WTC11 (cell line): ENCODE results near the gene XPR1. TPM values are rescaled to one million over a fixed set of nuclear protein-coding genes. Genes with fewer than 3 reads are reported as not detected.

ENCODE experiments used
- ATAC-seq: fragments of 200-7000 bp; cut with Tn5 transposase; 2 replicates; pipeline ENCODE4 v1.10.0; 2021; ENCODE audit warnings: mild to moderate bottlenecking, moderate library complexity
- CTCF ChIA-PET: fragments of 300-600 bp; sonication (Branson Sonifier 250); formaldehyde crosslinking; loops from one replicate; lab custom pipeline; 2021; ENCODE audit warnings: antibody characterized with exemption; lab: Charles Lee
- POLR2A ChIA-PET: fragments of 350-600 bp; sonication (Branson Sonifier 250); formaldehyde crosslinking; loops from one replicate; lab custom pipeline; 2021; ENCODE audit warnings: antibody characterized with exemption; lab: Charles Lee
- DNase-seq: peaks from one replicate; pipeline ENCODE4 v3.0.0; 2021; ENCODE audit warnings: low spot score
- H3K27ac Mint-ChIP-seq: 2 replicates; pipeline ENCODE4 v1.8.0; 2021; ENCODE audit warnings: mixed read lengths
- H3K27me3 Mint-ChIP-seq: 2 replicates; pipeline ENCODE4 v1.8.0; 2021; ENCODE audit warnings: low read depth, mild to moderate bottlenecking, moderate library complexity, mixed read lengths
- H3K36me3 Mint-ChIP-seq: 2 replicates; pipeline ENCODE4 v1.8.0; 2021; ENCODE audit warnings: mixed read lengths
- H3K4me1 Mint-ChIP-seq: 2 replicates; pipeline ENCODE4 v1.8.0; 2022; ENCODE audit warnings: mixed read lengths
- H3K4me3 Mint-ChIP-seq: 2 replicates; pipeline ENCODE4 v1.8.0; 2021; ENCODE audit warnings: mild to moderate bottlenecking, moderate library complexity, mixed read lengths
- H3K9me3 Mint-ChIP-seq: 2 replicates; pipeline ENCODE4 v1.8.0; 2021; ENCODE audit warnings: mixed read lengths
- CREB1 ChIP-seq: sonication (generic); formaldehyde crosslinking; IDR thresholded peaks from 2 replicates; pipeline ENCODE4 v1.8.0; 2023; ENCODE audit warnings: mild to moderate bottlenecking, missing genetic modification reagents
- ETV6 ChIP-seq: sonication (generic); formaldehyde crosslinking; IDR thresholded peaks from 2 replicates; pipeline ENCODE4 v1.8.1; 2022; ENCODE audit warnings: mild to moderate bottlenecking, missing genetic modification reagents
- GABPB1 ChIP-seq: sonication (generic); formaldehyde crosslinking; IDR thresholded peaks from 2 replicates; pipeline ENCODE4 v1.8.1; 2023; ENCODE audit warnings: mild to moderate bottlenecking, missing genetic modification reagents
- IRF2 ChIP-seq: sonication (generic); formaldehyde crosslinking; IDR thresholded peaks from 2 replicates; pipeline ENCODE4 v1.8.0; 2022; ENCODE audit warnings: low read depth, missing genetic modification reagents, borderline replicate concordance
- JAZF1 ChIP-seq: fragments of 250-450 bp; sonication (Bioruptor Pico); IDR thresholded peaks from 2 replicates; pipeline ENCODE4 v1.9.0; 2021; ENCODE audit warnings: moderate library complexity, mild to moderate bottlenecking, inconsistent platforms
- SOX15 ChIP-seq: fragments of 250-450 bp; sonication (Bioruptor Pico); IDR thresholded peaks from 2 replicates; pipeline ENCODE4 v1.9.0; 2021; ENCODE audit warnings: mild to moderate bottlenecking
- TEAD4 ChIP-seq: sonication (generic); formaldehyde crosslinking; IDR thresholded peaks from 2 replicates; pipeline ENCODE4 v1.8.0; 2022; ENCODE audit warnings: mild to moderate bottlenecking, missing genetic modification reagents
- TP53 ChIP-seq: sonication (generic); formaldehyde crosslinking; IDR thresholded peaks from 2 replicates; pipeline ENCODE4 v1.8.1; 2023; ENCODE audit warnings: mild to moderate bottlenecking, missing genetic modification reagents
- ZNF396 ChIP-seq: fragments of 250-450 bp; sonication (Bioruptor Pico); IDR thresholded peaks from 2 replicates; pipeline ENCODE4 v1.8.0; 2021; ENCODE audit warnings: mild to moderate bottlenecking, moderate library complexity, borderline replicate concordance
- total RNA-seq: library from RNA; stranded (reverse); gene quantifications from 3 replicates; pipeline ENCODE4 v1.2.3, GENCODE V29; 2021
- TF ChIP-seq, protein P1 (sequence below): sonication (generic); formaldehyde crosslinking; IDR thresholded peaks from 2 replicates; pipeline ENCODE4 v1.8.0; 2023; ENCODE audit warnings: missing genetic modification reagents
- TF ChIP-seq, protein P2 (sequence below): fragments of 250-450 bp; sonication (Bioruptor Pico); IDR thresholded peaks from 2 replicates; pipeline ENCODE4 v1.9.0; 2021; ENCODE audit warnings: mild to moderate bottlenecking, borderline replicate concordance
- TF ChIP-seq, protein P3 (sequence below): sonication (generic); formaldehyde crosslinking; IDR thresholded peaks from 2 replicates; pipeline ENCODE4 v1.8.1; 2023; ENCODE audit warnings: mild to moderate bottlenecking, missing genetic modification reagents, borderline replicate concordance
- TF ChIP-seq, protein P4 (sequence below): sonication (generic); formaldehyde crosslinking; IDR thresholded peaks from 2 replicates; pipeline ENCODE4 v1.8.0; 2023; ENCODE audit warnings: missing genetic modification reagents, mild to moderate bottlenecking, borderline replicate concordance
- TF ChIP-seq, protein P5 (sequence below): sonication (generic); formaldehyde crosslinking; IDR thresholded peaks from 2 replicates; pipeline ENCODE4 v1.8.0; 2022; ENCODE audit warnings: mild to moderate bottlenecking, missing genetic modification reagents
- TF ChIP-seq, protein P6 (sequence below): sonication (generic); formaldehyde crosslinking; IDR thresholded peaks from 2 replicates; pipeline ENCODE4 v1.8.1; 2022; ENCODE audit warnings: mild to moderate bottlenecking, missing genetic modification reagents, moderate library complexity, borderline replicate concordance

The XPR1 gene
- total RNA-seq, 1 experiment from 2014 or later = 34.6 TPM

DNA sequence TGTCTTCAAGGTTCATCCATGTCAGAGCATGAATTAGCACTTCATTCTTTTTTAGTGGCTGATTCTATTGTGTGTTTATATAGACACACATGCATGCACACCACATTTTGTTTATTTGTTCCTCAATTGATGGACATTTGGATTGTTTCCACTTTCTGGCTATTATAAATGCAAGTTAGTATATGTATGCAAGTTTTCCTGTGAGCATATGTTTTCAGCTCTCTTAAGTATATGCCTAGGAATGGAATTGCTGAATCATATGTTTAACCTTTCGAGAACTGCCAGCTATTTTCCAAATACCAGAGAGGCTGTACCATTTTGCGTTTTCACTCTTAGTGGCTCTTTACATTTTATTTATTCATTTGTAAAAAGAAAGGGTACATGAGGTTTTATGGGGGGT, 171.0 kb downstream of the XPR1 start (continued):
- TF ChIP-seq GABPB1 (CRISPR knock-in tag) (no peak), ZNF396 (CRISPR knock-in tag) (no peak), JAZF1 (no peak)
- TF ChIP-seq, protein P1, sequence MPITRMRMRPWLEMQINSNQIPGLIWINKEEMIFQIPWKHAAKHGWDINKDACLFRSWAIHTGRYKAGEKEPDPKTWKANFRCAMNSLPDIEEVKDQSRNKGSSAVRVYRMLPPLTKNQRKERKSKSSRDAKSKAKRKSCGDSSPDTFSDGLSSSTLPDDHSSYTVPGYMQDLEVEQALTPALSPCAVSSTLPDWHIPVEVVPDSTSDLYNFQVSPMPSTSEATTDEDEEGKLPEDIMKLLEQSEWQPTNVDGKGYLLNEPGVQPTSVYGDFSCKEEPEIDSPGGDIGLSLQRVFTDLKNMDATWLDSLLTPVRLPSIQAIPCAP = no peak
- TF ChIP-seq, protein P2, sequence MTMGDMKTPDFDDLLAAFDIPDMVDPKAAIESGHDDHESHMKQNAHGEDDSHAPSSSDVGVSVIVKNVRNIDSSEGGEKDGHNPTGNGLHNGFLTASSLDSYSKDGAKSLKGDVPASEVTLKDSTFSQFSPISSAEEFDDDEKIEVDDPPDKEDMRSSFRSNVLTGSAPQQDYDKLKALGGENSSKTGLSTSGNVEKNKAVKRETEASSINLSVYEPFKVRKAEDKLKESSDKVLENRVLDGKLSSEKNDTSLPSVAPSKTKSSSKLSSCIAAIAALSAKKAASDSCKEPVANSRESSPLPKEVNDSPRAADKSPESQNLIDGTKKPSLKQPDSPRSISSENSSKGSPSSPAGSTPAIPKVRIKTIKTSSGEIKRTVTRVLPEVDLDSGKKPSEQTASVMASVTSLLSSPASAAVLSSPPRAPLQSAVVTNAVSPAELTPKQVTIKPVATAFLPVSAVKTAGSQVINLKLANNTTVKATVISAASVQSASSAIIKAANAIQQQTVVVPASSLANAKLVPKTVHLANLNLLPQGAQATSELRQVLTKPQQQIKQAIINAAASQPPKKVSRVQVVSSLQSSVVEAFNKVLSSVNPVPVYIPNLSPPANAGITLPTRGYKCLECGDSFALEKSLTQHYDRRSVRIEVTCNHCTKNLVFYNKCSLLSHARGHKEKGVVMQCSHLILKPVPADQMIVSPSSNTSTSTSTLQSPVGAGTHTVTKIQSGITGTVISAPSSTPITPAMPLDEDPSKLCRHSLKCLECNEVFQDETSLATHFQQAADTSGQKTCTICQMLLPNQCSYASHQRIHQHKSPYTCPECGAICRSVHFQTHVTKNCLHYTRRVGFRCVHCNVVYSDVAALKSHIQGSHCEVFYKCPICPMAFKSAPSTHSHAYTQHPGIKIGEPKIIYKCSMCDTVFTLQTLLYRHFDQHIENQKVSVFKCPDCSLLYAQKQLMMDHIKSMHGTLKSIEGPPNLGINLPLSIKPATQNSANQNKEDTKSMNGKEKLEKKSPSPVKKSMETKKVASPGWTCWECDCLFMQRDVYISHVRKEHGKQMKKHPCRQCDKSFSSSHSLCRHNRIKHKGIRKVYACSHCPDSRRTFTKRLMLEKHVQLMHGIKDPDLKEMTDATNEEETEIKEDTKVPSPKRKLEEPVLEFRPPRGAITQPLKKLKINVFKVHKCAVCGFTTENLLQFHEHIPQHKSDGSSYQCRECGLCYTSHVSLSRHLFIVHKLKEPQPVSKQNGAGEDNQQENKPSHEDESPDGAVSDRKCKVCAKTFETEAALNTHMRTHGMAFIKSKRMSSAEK (CRISPR knock-in tag) = no peak
- TF ChIP-seq, protein P3, sequence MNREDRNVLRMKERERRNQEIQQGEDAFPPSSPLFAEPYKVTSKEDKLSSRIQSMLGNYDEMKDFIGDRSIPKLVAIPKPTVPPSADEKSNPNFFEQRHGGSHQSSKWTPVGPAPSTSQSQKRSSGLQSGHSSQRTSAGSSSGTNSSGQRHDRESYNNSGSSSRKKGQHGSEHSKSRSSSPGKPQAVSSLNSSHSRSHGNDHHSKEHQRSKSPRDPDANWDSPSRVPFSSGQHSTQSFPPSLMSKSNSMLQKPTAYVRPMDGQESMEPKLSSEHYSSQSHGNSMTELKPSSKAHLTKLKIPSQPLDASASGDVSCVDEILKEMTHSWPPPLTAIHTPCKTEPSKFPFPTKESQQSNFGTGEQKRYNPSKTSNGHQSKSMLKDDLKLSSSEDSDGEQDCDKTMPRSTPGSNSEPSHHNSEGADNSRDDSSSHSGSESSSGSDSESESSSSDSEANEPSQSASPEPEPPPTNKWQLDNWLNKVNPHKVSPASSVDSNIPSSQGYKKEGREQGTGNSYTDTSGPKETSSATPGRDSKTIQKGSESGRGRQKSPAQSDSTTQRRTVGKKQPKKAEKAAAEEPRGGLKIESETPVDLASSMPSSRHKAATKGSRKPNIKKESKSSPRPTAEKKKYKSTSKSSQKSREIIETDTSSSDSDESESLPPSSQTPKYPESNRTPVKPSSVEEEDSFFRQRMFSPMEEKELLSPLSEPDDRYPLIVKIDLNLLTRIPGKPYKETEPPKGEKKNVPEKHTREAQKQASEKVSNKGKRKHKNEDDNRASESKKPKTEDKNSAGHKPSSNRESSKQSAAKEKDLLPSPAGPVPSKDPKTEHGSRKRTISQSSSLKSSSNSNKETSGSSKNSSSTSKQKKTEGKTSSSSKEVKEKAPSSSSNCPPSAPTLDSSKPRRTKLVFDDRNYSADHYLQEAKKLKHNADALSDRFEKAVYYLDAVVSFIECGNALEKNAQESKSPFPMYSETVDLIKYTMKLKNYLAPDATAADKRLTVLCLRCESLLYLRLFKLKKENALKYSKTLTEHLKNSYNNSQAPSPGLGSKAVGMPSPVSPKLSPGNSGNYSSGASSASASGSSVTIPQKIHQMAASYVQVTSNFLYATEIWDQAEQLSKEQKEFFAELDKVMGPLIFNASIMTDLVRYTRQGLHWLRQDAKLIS = no peak

DNA sequence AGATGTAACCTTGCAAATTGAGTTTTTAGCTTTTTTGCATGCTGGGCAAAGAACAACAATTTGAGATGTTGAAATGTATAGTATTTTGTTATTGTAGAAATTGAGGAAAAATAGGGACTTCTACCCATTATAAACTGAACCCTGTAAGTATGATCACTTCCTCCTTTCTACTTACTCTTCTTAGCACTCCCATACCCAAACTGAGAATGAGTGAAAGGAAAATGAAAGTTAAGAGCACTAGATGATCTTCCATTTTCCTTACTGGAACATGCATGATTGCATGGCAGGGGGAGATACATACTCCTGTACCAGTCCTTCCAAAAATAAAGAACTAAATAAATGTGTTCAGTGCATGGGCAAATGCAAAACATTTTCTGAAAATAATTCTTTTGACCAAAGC, 173.5 kb downstream of the XPR1 start:
- no peaks in the 10 kb centered on the region for H3K27me3 Mint-ChIP-seq
- H3K4me3 Mint-ChIP-seq = no peak overlapping the region
- no peak for DNase-seq
- POLR2A ChIA-PET = interaction anchor here (0.6 kb wide), 1 partner anchor 218 kb away, joined by 7 read pairs; no protein-coding TSS in a partner anchor
- peaks cover 5% of the 10 kb centered on the region; the same call in 1 of the 2 replicates for H3K4me1 Mint-ChIP-seq
- CTCF ChIA-PET = no interaction called here
- peaks cover 11% of the 10 kb centered on the region for H3K9me3 Mint-ChIP-seq
- no peak for ATAC-seq
- H3K36me3 Mint-ChIP-seq = peaks cover 15% of the 10 kb centered on the region
- no peak overlapping the region for H3K27ac Mint-ChIP-seq
- TF ChIP-seq SOX15 (CRISPR knock-in tag) (no peak), TEAD4 (no peak), IRF2 (no peak), ETV6 (CRISPR knock-in tag) (no peak), TP53 (CRISPR knock-in tag) (no peak), CREB1 (CRISPR knock-in tag) (no peak)
- TF ChIP-seq, protein P2 (CRISPR knock-in tag) = no peak
- TF ChIP-seq, protein P4, sequence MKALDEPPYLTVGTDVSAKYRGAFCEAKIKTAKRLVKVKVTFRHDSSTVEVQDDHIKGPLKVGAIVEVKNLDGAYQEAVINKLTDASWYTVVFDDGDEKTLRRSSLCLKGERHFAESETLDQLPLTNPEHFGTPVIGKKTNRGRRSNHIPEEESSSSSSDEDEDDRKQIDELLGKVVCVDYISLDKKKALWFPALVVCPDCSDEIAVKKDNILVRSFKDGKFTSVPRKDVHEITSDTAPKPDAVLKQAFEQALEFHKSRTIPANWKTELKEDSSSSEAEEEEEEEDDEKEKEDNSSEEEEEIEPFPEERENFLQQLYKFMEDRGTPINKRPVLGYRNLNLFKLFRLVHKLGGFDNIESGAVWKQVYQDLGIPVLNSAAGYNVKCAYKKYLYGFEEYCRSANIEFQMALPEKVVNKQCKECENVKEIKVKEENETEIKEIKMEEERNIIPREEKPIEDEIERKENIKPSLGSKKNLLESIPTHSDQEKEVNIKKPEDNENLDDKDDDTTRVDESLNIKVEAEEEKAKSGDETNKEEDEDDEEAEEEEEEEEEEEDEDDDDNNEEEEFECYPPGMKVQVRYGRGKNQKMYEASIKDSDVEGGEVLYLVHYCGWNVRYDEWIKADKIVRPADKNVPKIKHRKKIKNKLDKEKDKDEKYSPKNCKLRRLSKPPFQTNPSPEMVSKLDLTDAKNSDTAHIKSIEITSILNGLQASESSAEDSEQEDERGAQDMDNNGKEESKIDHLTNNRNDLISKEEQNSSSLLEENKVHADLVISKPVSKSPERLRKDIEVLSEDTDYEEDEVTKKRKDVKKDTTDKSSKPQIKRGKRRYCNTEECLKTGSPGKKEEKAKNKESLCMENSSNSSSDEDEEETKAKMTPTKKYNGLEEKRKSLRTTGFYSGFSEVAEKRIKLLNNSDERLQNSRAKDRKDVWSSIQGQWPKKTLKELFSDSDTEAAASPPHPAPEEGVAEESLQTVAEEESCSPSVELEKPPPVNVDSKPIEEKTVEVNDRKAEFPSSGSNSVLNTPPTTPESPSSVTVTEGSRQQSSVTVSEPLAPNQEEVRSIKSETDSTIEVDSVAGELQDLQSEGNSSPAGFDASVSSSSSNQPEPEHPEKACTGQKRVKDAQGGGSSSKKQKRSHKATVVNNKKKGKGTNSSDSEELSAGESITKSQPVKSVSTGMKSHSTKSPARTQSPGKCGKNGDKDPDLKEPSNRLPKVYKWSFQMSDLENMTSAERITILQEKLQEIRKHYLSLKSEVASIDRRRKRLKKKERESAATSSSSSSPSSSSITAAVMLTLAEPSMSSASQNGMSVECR = no peak
- TF ChIP-seq, protein P5, sequence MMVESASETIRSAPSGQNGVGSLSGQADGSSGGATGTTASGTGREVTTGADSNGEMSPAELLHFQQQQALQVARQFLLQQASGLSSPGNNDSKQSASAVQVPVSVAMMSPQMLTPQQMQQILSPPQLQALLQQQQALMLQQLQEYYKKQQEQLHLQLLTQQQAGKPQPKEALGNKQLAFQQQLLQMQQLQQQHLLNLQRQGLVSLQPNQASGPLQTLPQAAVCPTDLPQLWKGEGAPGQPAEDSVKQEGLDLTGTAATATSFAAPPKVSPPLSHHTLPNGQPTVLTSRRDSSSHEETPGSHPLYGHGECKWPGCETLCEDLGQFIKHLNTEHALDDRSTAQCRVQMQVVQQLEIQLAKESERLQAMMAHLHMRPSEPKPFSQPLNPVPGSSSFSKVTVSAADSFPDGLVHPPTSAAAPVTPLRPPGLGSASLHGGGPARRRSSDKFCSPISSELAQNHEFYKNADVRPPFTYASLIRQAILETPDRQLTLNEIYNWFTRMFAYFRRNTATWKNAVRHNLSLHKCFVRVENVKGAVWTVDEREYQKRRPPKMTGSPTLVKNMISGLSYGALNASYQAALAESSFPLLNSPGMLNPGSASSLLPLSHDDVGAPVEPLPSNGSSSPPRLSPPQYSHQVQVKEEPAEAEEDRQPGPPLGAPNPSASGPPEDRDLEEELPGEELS (CRISPR knock-in tag) = no peak
- TF ChIP-seq, protein P6, sequence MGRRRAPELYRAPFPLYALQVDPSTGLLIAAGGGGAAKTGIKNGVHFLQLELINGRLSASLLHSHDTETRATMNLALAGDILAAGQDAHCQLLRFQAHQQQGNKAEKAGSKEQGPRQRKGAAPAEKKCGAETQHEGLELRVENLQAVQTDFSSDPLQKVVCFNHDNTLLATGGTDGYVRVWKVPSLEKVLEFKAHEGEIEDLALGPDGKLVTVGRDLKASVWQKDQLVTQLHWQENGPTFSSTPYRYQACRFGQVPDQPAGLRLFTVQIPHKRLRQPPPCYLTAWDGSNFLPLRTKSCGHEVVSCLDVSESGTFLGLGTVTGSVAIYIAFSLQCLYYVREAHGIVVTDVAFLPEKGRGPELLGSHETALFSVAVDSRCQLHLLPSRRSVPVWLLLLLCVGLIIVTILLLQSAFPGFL = no peak
